ENCODE measurements around the gene GRM1.

DNA sequence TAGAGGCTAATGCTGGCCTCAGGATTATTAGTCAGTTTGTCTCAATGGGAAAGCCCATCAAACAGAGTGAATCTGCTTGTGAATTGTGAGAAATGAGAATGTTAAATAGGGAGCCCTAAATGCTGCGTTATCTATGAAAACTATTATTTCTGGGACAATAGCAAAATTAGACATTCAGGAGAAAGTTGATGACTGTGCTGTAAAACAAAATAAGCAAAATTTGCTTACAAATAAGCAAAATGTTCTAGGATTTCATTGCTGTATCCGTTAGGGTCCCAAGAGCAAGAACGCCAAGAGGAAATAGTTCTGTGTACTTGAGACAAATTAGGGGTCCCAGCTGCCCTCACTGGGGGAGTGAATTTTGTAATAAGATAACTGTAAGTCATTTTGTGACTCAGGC is 455.5 kb downstream of the GRM1 start:
- no peak for TF ChIP-seq ZBTB8A (tag by site-specific recombination; IDR thresholded peaks at IDR 0.05)
- TF ChIP-seq ZNF350 (tag by site-specific recombination; IDR thresholded peaks at IDR 0.05): no peak
- TF ChIP-seq ZNF221 (tag by site-specific recombination; IDR thresholded peaks at IDR 0.05; ENCODE audit: borderline replicate concordance): no peak
- no peak for TF ChIP-seq ZSCAN30 (tag by site-specific recombination; IDR thresholded peaks at IDR 0.05)
- no peak for TF ChIP-seq PBX3 (CRISPR knock-in tag; IDR thresholded peaks at IDR 0.05)
- TF ChIP-seq HOXA7 (CRISPR knock-in tag; IDR thresholded peaks at IDR 0.05; ENCODE audit: borderline replicate concordance): no peak
- TF ChIP-seq ZNF658 (tag by site-specific recombination; IDR thresholded peaks at IDR 0.05): no peak
- TF ChIP-seq CTCF (tag by site-specific recombination; IDR thresholded peaks at IDR 0.05): no peak

Measured in HEK293 (cell line).